Coronary artery (tissue), 2 donors: ENCODE measurements around the gene PPP3R2.

Experiments
- DNase-seq: peaks from one replicate; pipeline ENCODE4 v3.0.0-alpha.2; 2017; ENCODE audit warnings: low spot score
- H3K27ac ChIP-seq, 2 donors: fragments of 200-600 bp; sonication (generic); one replicate each; pipeline ENCODE4 v1.5.1; 2016 to 2019
- H3K4me3 ChIP-seq: fragments of 200-600 bp; sonication (generic); 2 replicates; pipeline ENCODE4 v1.5.1; 2016; ENCODE audit warnings: mild to moderate bottlenecking, moderate library complexity
- TF ChIP-seq, protein P1 (sequence below): fragments of 200-600 bp; sonication (generic); IDR thresholded peaks from one replicate; pipeline ENCODE4 v1.5.1; 2019; ENCODE audit warnings: antibody characterized with exemption

The PPP3R2 gene

DNA sequence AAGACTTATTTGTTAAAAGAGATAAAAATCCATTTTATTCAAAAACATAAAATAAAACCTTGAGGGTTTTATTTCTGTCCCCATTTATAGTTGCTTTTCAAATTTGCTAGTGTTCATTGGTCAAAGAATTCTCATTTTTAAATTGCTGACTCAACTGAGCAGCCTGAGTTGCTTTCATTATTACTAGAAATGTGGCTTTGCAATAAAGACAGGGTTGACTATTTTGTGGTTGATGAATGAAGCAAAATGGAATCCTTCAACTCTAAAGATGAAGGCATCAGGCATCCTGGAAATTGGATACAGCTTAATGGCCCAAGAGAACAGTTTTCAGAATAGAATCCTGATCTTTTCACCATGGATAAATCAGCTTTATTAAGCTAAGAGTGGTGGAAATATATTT, 23.9 kb upstream of the PPP3R2 start:
- no peak overlapping the region for H3K27ac ChIP-seq
- no peak overlapping the region for H3K4me3 ChIP-seq
- no peak for DNase-seq
- TF ChIP-seq, protein P1, sequence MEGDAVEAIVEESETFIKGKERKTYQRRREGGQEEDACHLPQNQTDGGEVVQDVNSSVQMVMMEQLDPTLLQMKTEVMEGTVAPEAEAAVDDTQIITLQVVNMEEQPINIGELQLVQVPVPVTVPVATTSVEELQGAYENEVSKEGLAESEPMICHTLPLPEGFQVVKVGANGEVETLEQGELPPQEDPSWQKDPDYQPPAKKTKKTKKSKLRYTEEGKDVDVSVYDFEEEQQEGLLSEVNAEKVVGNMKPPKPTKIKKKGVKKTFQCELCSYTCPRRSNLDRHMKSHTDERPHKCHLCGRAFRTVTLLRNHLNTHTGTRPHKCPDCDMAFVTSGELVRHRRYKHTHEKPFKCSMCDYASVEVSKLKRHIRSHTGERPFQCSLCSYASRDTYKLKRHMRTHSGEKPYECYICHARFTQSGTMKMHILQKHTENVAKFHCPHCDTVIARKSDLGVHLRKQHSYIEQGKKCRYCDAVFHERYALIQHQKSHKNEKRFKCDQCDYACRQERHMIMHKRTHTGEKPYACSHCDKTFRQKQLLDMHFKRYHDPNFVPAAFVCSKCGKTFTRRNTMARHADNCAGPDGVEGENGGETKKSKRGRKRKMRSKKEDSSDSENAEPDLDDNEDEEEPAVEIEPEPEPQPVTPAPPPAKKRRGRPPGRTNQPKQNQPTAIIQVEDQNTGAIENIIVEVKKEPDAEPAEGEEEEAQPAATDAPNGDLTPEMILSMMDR: no peak

DNA sequence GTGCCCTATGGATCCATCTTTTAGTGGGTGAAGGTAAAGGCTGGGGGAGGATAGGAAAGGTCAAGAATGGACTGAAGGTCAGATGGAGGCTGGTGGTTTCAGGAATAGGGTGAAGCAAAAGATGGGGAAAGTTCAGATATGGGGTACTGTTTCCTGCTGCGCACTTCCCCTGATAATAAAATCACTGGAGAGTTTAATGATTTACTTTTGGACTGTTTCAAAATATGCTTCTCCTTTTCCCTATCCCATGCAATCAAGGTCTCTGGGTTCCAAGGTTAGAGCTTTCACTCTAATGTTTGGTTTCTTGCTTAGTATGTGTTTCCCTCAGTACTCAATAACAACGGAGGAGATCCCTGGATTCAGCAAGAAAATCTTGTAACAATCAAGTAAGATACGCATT, 10.8 kb upstream of the PPP3R2 start:
- TF ChIP-seq, protein P1: no peak
- no peak for DNase-seq
- Histone ChIP-seq H3K27ac (no peak overlapping the region), H3K4me3 (no peak overlapping the region)

DNA sequence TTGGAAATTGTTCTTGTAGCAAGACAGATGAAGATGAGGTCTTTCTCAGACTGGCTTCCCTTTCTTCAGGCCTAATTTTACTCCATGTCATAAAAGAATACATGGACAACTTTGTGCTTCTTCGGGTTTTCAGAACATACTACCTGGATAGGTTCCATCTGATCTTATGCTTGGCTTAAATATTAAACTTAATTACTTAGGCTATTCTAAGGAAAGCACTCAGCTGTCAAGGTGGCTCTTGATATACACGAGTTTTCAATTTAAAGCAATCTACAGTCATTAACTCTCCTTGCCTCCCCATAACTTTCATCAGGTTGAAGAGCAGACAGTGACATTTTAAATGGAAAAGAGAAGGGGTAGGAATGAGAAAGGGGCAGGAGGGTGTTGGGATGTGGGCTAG, 9.5 kb upstream of the PPP3R2 start:
- DNase-seq: no peak
- Histone ChIP-seq H3K4me3 (no peak overlapping the region), H3K27ac (no peak overlapping the region)
- TF ChIP-seq, protein P1: no peak

DNA sequence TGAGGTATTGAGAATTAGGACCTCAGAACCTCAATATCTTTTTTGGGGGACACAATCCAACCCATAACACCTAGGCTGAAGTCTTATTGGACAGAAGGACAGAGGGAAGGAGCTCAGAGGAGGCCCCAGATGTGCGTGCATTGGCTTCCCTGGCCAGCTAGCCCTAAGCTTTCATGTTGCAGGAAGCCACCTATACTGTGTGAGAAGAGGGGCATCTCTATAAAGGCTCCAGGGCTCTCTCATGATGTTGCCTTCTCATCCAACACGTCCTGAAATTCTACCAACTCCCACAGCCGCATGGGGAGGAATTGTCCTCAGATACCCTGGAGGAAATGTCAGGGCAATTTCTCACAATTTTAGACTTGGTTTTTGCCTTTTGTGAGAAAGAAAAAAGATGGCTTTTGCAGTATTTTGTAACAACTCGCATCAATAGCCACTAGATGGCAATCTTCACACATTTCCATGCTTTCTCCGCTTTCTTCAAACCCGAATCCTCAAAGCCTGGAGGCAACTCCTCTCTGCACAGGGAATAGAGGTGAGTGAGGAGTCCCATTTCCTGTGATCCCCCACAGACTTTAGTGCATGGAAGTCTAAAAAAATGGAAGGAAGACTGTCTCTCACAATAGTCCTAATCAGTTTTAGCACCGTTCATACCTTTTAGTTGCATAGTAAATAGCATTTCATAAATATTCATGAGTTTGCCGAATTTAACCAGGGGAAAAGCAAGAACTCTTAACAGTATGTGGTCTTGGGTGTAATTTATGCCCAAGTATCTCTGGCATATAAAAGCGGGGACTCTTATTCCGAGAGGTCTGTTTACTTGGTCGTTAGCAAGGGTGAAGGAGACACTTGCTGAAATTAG, 7.4 kb upstream of the PPP3R2 start:
- DNase-seq: no peak
- TF ChIP-seq, protein P1: peak; percentile 49
- Histone ChIP-seq H3K4me3 (no peak overlapping the region), H3K27ac (no peak overlapping the region)

DNA sequence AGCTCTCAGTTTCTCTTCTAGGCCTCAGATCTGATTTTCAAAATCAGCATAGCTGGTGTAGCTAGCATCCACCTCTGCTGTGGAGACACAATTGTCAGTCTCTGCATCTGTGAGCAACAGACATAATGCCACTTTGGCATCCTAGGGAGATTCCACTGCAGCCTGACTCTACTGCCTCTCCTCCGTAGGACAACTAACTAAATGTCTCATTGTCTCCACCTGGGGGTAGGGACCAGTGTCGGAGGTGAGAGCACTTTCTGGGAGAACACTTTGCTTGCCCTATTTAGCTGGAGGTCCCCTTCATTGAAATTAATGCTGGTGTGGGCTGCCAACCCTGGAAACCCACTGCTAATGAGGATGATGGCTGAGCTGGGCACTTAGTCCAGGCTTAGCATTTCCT, 1.4 kb downstream of the PPP3R2 start:
- Histone ChIP-seq H3K27ac (no peak overlapping the region), H3K4me3 (no peak overlapping the region)
- DNase-seq: no peak
- TF ChIP-seq, protein P1: no peak

DNA sequence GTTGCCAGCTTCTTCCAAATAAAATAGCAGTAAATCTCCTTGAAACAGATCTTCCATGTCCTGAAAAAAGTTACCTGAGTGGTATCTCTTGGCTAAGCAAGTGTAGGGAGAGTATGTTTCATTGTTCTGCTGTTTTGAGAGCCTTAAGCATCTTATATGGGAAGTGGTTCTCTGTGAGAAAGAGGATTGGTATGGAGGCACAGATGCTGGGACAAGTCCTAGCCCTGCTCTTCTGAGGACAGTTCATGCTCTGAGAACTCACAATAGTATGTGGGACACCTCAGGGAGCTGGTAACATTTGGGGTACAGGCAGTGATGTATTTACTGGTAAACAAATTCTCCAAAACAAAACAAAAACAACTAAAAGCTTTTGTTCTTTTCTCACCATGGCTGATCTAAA, 2.0 kb downstream of the PPP3R2 start:
- no peak for DNase-seq
- TF ChIP-seq, protein P1: no peak
- no peak overlapping the region for H3K4me3 ChIP-seq
- H3K27ac ChIP-seq: no peak overlapping the region

DNA sequence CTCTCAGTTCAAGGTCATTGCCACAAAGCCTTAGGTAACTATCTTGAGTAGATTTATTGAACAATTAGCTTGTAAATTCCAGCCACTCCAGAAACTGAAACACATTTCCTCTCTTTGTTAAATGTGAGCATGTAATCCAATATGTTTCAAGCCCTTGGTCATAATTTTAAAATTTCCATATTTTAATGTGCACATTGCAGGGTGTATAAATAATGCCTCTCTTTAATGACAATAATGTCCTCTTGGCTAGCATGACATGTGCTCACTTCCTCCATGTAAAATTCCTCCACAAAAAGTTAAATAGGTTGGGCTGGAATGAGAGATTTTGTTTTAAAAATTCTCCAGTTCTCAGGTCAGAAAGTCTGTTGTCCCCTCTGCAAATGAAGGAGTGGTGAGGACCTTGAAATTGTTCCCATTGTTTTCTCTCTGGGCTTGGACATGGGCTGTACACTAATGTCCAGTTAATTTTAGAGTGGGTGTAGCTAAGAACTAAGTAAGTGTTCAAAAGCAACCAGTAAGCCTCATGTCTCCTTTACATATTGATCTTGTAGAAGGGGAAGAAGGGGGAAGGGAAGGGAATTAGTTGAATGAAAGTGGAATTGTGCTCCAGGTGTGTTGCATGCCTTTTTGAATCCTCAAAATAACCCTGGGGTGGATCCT, 2.9 kb downstream of the PPP3R2 start:
- DNase-seq: no peak
- TF ChIP-seq, protein P1: no peak
- no peak overlapping the region for H3K4me3 ChIP-seq

More for the DNA sequence above, 2.9 kb downstream of the PPP3R2 start:
- no peak overlapping the region for H3K27ac ChIP-seq
